ENCODE measurements around the gene REX1BD.

DNA sequence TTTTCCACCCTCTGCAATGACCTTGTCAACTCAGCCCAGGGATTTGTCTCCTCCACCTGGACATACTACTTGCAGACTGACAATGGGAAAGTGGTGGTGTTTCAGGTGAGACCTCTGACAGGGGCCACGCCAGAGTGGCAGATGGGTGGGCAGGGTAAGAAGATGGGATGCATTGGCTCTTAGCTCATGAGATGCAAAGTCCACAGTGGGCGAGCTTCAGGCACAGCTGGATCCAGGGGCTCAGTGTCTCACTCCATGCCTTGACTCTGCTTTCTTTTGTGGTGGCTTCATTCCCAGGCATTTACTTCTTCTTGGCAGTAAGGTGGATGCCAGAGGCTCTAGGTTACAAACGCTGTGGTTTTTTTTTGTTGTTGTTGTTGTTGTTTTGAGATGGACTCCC lies 27.4 kb downstream of the REX1BD start:
- TF ChIP-seq, protein P1, sequence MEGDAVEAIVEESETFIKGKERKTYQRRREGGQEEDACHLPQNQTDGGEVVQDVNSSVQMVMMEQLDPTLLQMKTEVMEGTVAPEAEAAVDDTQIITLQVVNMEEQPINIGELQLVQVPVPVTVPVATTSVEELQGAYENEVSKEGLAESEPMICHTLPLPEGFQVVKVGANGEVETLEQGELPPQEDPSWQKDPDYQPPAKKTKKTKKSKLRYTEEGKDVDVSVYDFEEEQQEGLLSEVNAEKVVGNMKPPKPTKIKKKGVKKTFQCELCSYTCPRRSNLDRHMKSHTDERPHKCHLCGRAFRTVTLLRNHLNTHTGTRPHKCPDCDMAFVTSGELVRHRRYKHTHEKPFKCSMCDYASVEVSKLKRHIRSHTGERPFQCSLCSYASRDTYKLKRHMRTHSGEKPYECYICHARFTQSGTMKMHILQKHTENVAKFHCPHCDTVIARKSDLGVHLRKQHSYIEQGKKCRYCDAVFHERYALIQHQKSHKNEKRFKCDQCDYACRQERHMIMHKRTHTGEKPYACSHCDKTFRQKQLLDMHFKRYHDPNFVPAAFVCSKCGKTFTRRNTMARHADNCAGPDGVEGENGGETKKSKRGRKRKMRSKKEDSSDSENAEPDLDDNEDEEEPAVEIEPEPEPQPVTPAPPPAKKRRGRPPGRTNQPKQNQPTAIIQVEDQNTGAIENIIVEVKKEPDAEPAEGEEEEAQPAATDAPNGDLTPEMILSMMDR (conservative IDR thresholded peaks at IDR 0.05) = no peak
- TF ChIP-seq EZH2 (IDR thresholded peaks at IDR 0.05; ENCODE audit: low read depth) = no peak
